Breast epithelium (tissue), 4 donors: ENCODE measurements around the gene SERPINE3. TPM values are rescaled to one million over a fixed set of nuclear protein-coding genes. Genes with fewer than 3 reads are reported as not detected.

Experiments used
- DNase-seq, 2 donors: peaks; one replicate each; pipeline ENCODE4 v3.0.0-alpha.2; 2019; ENCODE audit warnings: low spot score in 2 of 2
- H3K27ac ChIP-seq, 2 donors: fragments of 200-600 bp; sonication (generic) in 1 of 2; one replicate each; pipeline ENCODE4 v1.5.1; 2016 to 2019; ENCODE audit warnings: mild to moderate bottlenecking in 1 of 2
- H3K27me3 ChIP-seq, 2 donors: fragments of 200-600 bp; sonication (generic) in 1 of 2; one replicate each; pipeline versions ENCODE4 v1.5.1 to v1.6.0; 2017 to 2019; ENCODE audit warnings: control low read depth in 1 of 2, mild to moderate bottlenecking in 1 of 2
- H3K36me3 ChIP-seq: fragments of 200-600 bp; one replicate; pipeline ENCODE4 v1.5.1; 2019
- H3K4me1 ChIP-seq, 2 donors: fragments of 200-600 bp; sonication (generic); one replicate each; pipeline ENCODE4 v1.5.1; 2016 to 2019; ENCODE audit warnings: control low read depth in 1 of 2
- H3K4me3 ChIP-seq, 3 donors: fragments of 200-600 bp; sonication (generic); 1 replicate in 2 of 3; 2 replicates in 1 of 3; pipeline ENCODE4 v1.5.1; 2016 to 2019; ENCODE audit warnings: mild to moderate bottlenecking in 3 of 3, moderate library complexity in 2 of 3
- H3K9me3 ChIP-seq, 2 donors: fragments of 200-600 bp; sonication (generic) in 1 of 2; one replicate each; pipeline ENCODE4 v1.5.1; 2016 to 2019; ENCODE audit warnings: control low read depth in 1 of 2
- CTCF ChIP-seq, 3 donors: fragments of 450-650 bp; IDR thresholded peaks; one replicate each; pipeline ENCODE4 v1.5.1; 2016 to 2017; ENCODE audit warnings: antibody characterized with exemption in 3 of 3, mild to moderate bottlenecking in 3 of 3, moderate library complexity in 3 of 3
- POLR2A ChIP-seq: fragments of 450-650 bp; IDR thresholded peaks from one replicate; pipeline ENCODE4 v1.6.1; 2016; ENCODE audit warnings: antibody characterized with exemption, mild to moderate bottlenecking, moderate library complexity
- POLR2AphosphoS5 ChIP-seq, 3 donors: sonication (generic); formaldehyde crosslinking; IDR thresholded peaks; one replicate each; pipeline ENCODE4 v1.6.1; 2017; ENCODE audit warnings: antibody characterized with exemption in 3 of 3
- intact Hi-C: fragments of 100-400 bp; cut with DNase I; formaldehyde crosslinking; loops from one replicate; pipeline ENCODE4 v1.15.1; 2023; ENCODE audit warnings: low total_unique reads
- total RNA-seq, 3 donors: library from RNA; depleted of rRNA; stranded (reverse); fragments of >200 nt; gene quantifications; one replicate each; pipeline ENCODE4 v1.1.0, GENCODE V29; 2016

SERPINE3 gene
- total RNA-seq, 3 donors from 2014 or later, result 0.16 to 0.73 TPM; not detected in 1

GRCh38 chr13:51298812-51299211, 40.7 kb upstream of the SERPINE3 start:
- TF ChIP-seq POLR2AphosphoS5 (IDR thresholded peaks at IDR 0.05) (no peak), POLR2A (no peak), CTCF (IDR thresholded peaks at IDR 0.05) (no peak)
- no peaks in the 10 kb centered on the region for H3K27me3 ChIP-seq
- no peak overlapping the region for H3K27ac ChIP-seq
- no peaks in the 10 kb centered on the region for H3K9me3 ChIP-seq
- intact Hi-C loops, result no loop called here
- H3K4me1 ChIP-seq, result no peaks in the 10 kb centered on the region
- no peaks in the 10 kb centered on the region for H3K36me3 ChIP-seq
- no peak overlapping the region for H3K4me3 ChIP-seq
- no peak for DNase-seq

- intact Hi-C loops, result no loop called here
These were observed 36.4 kb upstream of the SERPINE3 start for GRCh38 chr13:51303063-51303552.

GRCh38 chr13:51303882-51304281, 35.6 kb upstream of the SERPINE3 start:
- no peak overlapping the region for H3K27ac ChIP-seq
- TF ChIP-seq POLR2A (no peak), POLR2AphosphoS5 (IDR thresholded peaks at IDR 0.05) (no peak)
- H3K9me3 ChIP-seq, result no peaks in the 10 kb centered on the region
- no peaks in the 10 kb centered on the region for H3K36me3 ChIP-seq
- DNase-seq, result no peak
- no peaks in the 10 kb centered on the region for H3K4me1 ChIP-seq
- intact Hi-C loops, result no loop called here
- no peaks in the 10 kb centered on the region for H3K27me3 ChIP-seq
- no peak overlapping the region for H3K4me3 ChIP-seq

More at GRCh38 chr13:51303063-51303552, 36.4 kb upstream of the SERPINE3 start:
- Histone ChIP-seq H3K27me3 (no peaks in the 10 kb centered on the region), H3K9me3 (no peaks in the 10 kb centered on the region), H3K36me3 (no peaks in the 10 kb centered on the region), H3K27ac (no peak overlapping the region), H3K4me3 (no peak overlapping the region), H3K4me1 (no peaks in the 10 kb centered on the region)
- TF ChIP-seq POLR2A (no peak), POLR2AphosphoS5 (IDR thresholded peaks at IDR 0.05) (no peak), CTCF (IDR thresholded peaks at IDR 0.05) (no peak)
- DNase-seq, result no peak

- Histone ChIP-seq H3K27ac (no peak overlapping the region), H3K9me3 (no peaks in the 10 kb centered on the region), H3K27me3 (no peaks in the 10 kb centered on the region), H3K4me3 (no peak overlapping the region), H3K36me3 (no peaks in the 10 kb centered on the region), H3K4me1 (no peaks in the 10 kb centered on the region)
- intact Hi-C loops, result no loop called here
- no peak for DNase-seq
- no peak for TF ChIP-seq POLR2AphosphoS5 (IDR thresholded peaks at IDR 0.05)
- TF ChIP-seq POLR2A, result no peak
- TF ChIP-seq CTCF (IDR thresholded peaks at IDR 0.05), result no peak
These were observed 34.1 kb upstream of the SERPINE3 start for GRCh38 chr13:51305271-51305967.

- H3K27ac ChIP-seq, result no peak overlapping the region
- no peak overlapping the region for H3K4me3 ChIP-seq
- H3K9me3 ChIP-seq, result no peaks in the 10 kb centered on the region
- H3K27me3 ChIP-seq, result no peaks in the 10 kb centered on the region
- intact Hi-C loops, result no loop called here
- no peaks in the 10 kb centered on the region for H3K4me1 ChIP-seq
- no peak for DNase-seq
- H3K36me3 ChIP-seq, result no peaks in the 10 kb centered on the region
- TF ChIP-seq POLR2AphosphoS5 (IDR thresholded peaks at IDR 0.05) (no peak), POLR2A (no peak), CTCF (IDR thresholded peaks at IDR 0.05) (no peak)
These were observed 30.7 kb upstream of the SERPINE3 start for GRCh38 chr13:51308781-51309180.
